AG09309 (cell line): ENCODE data around the gene TMTC1.

ENCODE experiments used
- DNase-seq: peaks from one replicate; pipeline ENCODE4 v3.0.0-alpha.2; 2010; ENCODE audit warnings: low read depth
- H3K4me3 ChIP-seq: 2 replicates; pipeline ENCODE4 v1.5.1; 2011; ENCODE audit warnings: mild to moderate bottlenecking, low read depth, low read length, moderate library complexity; ENCODE audit not compliant: control insufficient read depth
- CTCF ChIP-seq: IDR thresholded peaks from 2 replicates; pipeline ENCODE4 v1.5.1; 2011; ENCODE audit warnings: mild to moderate bottlenecking, low read depth, low read length, inconsistent platforms; ENCODE audit not compliant: insufficient read depth, control insufficient read depth; ENCODE audit errors: missing control alignments

The TMTC1 gene

DNA sequence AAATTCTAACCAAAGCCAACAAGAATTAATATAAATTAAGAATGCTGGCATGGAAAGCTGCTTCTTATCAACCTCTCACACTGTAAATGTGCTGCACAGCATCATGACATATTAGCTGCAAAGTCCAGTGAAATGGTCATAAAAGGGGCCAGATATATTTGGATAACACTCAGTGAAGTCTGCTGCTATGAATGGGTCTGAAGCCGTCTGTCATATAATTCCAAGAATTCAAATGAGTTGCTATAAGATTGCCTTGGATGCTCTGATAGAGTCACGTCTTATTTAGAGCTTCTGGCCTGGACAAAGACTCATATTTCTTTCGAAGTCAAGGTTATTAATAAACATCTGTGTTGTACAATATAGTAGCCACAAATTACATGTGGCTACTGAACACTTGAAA lies 231.9 kb downstream of the TMTC1 start:
- no peak for TF ChIP-seq CTCF
- DNase-seq = no peak
- H3K4me3 ChIP-seq = no peak overlapping the region

GRCh38 chr12:29547864-29548263 lies 235.9 kb downstream of the TMTC1 start:
- H3K4me3 ChIP-seq = no peak overlapping the region
- no peak for DNase-seq
- TF ChIP-seq CTCF = no peak

DNA sequence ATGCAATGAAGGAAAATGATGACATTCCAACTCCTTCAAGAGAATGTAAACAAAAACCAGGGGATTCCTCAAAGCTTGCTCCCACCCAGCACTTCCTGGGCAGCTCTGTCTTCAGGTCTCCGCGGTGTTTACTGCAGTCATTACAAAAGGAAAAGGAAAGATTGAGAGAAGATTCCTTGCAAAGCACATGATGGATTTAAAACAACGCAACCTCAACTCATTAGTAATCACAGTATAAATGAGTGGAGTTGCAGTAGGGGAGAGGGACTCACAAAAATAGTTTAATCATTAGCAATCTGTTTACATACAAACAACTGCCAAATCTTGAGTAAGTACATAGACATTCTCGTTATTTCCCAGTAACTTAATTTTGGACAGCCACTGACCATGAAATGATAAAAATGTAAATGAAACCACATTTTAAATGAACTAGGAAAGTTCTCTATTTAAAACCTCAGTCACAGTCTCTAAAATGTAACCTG lies 236.6 kb downstream of the TMTC1 start:
- no peak for TF ChIP-seq CTCF
- DNase-seq = peak; percentile 27
- H3K4me3 ChIP-seq = no peak overlapping the region

- DNase-seq = no peak
- no peak overlapping the region for H3K4me3 ChIP-seq
- no peak for TF ChIP-seq CTCF
These were observed 237.7 kb downstream of the TMTC1 start for GRCh38 chr12:29546000-29546399.

- no peak overlapping the region for H3K4me3 ChIP-seq
- TF ChIP-seq CTCF = no peak
- DNase-seq = no peak
These were observed 238.7 kb downstream of the TMTC1 start for GRCh38 chr12:29545102-29545467.

DNA sequence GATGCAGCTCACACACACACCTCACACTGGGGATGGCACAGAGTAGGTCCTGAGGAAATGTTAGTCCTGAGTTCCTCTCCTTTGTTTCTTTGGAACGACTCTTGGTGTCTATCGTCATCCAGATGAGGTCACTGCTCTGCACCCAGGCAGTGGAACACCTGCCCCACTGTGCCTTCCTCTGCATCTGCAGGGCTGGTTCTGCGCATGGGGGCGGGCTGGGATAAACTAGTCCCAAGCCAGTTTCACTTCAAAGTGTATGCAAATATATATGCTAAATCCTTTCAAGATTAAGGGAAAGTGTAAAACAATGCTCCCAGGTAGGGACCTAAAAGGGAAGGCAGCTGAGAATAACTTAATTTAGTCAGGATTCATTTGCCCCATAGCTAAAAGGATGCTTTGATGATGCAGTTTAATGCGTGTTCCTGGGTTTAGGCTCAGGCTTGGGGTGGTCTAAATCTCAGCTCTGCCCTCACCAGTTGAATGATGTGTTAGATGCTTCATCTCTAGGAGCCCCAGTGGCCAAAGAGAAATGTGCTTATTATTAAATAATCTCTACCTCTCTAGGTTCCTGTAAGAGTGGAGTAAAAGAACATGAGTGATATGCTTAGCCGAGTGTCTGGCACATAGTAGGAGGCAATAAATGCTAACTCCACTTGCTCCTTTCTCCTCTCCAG lies 239.2 kb downstream of the TMTC1 start:
- no peak for TF ChIP-seq CTCF
- H3K4me3 ChIP-seq = no peak overlapping the region
- no peak for DNase-seq
